Endodermal cell (in vitro differentiated cells): ENCODE results near the gene DSCAML1. TPM values are rescaled to one million over a fixed set of nuclear protein-coding genes. Genes with fewer than 3 reads are reported as not detected.

ENCODE experiments used
- DNase-seq: peaks from one replicate; pipeline ENCODE4 v3.0.0-alpha.2; 2017
- H3K27ac ChIP-seq: 2 replicates; pipeline ENCODE4 v1.5.1; 2013; ENCODE audit warnings: mild to moderate bottlenecking, low read depth, low read length, moderate library complexity
- H3K27me3 ChIP-seq: 2 replicates; pipeline ENCODE4 v1.6.1; 2013; ENCODE audit warnings: mild to moderate bottlenecking, low read length, moderate library complexity; ENCODE audit not compliant: insufficient read depth, control insufficient read depth, poor library complexity, severe bottlenecking
- H3K36me3 ChIP-seq: 2 replicates; pipeline ENCODE4 v1.7.0; 2013; ENCODE audit warnings: mild to moderate bottlenecking, low read length, moderate library complexity; ENCODE audit not compliant: control insufficient read depth, insufficient read depth
- H3K4me1 ChIP-seq: one replicate; pipeline ENCODE4 v1.7.0; 2013; ENCODE audit warnings: low read length; ENCODE audit not compliant: control insufficient read depth, insufficient read depth
- H3K4me3 ChIP-seq: 2 replicates; pipeline ENCODE4 v1.5.1; 2013; ENCODE audit warnings: mild to moderate bottlenecking, low read length, moderate library complexity
- H3K9ac ChIP-seq: 2 replicates; pipeline ENCODE4 v1.6.1; 2013; ENCODE audit warnings: mild to moderate bottlenecking, low read length, moderate library complexity; ENCODE audit not compliant: poor library complexity, severe bottlenecking; ENCODE audit errors: extremely low read depth
- H3K9me3 ChIP-seq: 2 replicates; pipeline ENCODE4 v1.6.1; 2013; ENCODE audit warnings: mild to moderate bottlenecking, low read length, moderate library complexity; ENCODE audit not compliant: control insufficient read depth
- H3K27ac Mint-ChIP-seq: 2 replicates; pipeline ENCODE4 v1.8.0; 2020; ENCODE audit warnings: mixed read lengths
- H3K27me3 Mint-ChIP-seq: 2 replicates; pipeline ENCODE4 v1.8.0; 2021; ENCODE audit warnings: mild to moderate bottlenecking, mixed read lengths; ENCODE audit not compliant: insufficient read depth
- H3K36me3 Mint-ChIP-seq: 2 replicates; pipeline ENCODE4 v1.8.0; 2020; ENCODE audit warnings: low read depth, mixed read lengths
- H3K4me1 Mint-ChIP-seq: 2 replicates; pipeline ENCODE4 v1.8.0; 2020; ENCODE audit warnings: mixed read lengths
- H3K4me3 Mint-ChIP-seq: 2 replicates; pipeline ENCODE4 v1.8.0; 2020; ENCODE audit warnings: mild to moderate bottlenecking, moderate library complexity, mixed read lengths
- H3K9me3 Mint-ChIP-seq: 2 replicates; pipeline ENCODE4 v1.8.0; 2020; ENCODE audit warnings: mild to moderate bottlenecking, mixed read lengths
- CTCF ChIP-seq: fragments of 200-600 bp; sonication (generic); conservative IDR thresholded peaks from 2 replicates; pipeline ENCODE4 v1.5.0; 2021; ENCODE audit warnings: antibody characterized with exemption, mild to moderate bottlenecking
- WGBS, 2 experiments: methylation state at CpG; one replicate each; pipeline versions ENCODE4 v1.1.5 to v1.1.7; 2013; ENCODE audit warnings: missing lambda C conversion rate in 2 of 2, mixed read lengths in 1 of 2; ENCODE audit not compliant: insufficient coverage in 1 of 2, insufficient read length in 1 of 2; 5-methylcytosine and 5-hydroxymethylcytosine counted together
- total RNA-seq, 2 donors: library from RNA; stranded (reverse); fragmentation: NEBNext Ultra II Directional in 1 of 2; extraction: Animal tissue kit (Norgen Biotek cat#: 25700) in 1 of 2; gene quantifications; 2 replicates in 1 of 2; 3 replicates in 1 of 2; pipeline ENCODE4 v1.2.1, GENCODE V29; 2021

Gene DSCAML1
- total RNA-seq, 2 donors from 2014 or later: 5.6 to 10.9 TPM

GRCh38 chr11:117473481-117474091, 323.4 kb downstream of the DSCAML1 start:
- Histone ChIP-seq H3K27ac (no peak overlapping the region), H3K27me3 (peaks cover 6% of the 10 kb centered on the region), H3K36me3 (no peaks in the 10 kb centered on the region), H3K9me3 (no peaks in the 10 kb centered on the region), H3K9ac (no peak overlapping the region), H3K4me3 (no peak overlapping the region), H3K4me1 (no peaks in the 10 kb centered on the region)
- Mint-ChIP-seq H3K4me1 (no peaks in the 10 kb centered on the region), H3K9me3 (no peaks in the 10 kb centered on the region), H3K4me3 (no peak overlapping the region), H3K27ac (no peak overlapping the region), H3K36me3 (no peaks in the 10 kb centered on the region), H3K27me3 (no peaks in the 10 kb centered on the region)
- DNase-seq: peak; percentile 69
- WGBS, 2 experiments: 80 to 90% methylated on average over 5 to 8 of the region's 8 CpGs
- TF ChIP-seq CTCF: no peak

DNA sequence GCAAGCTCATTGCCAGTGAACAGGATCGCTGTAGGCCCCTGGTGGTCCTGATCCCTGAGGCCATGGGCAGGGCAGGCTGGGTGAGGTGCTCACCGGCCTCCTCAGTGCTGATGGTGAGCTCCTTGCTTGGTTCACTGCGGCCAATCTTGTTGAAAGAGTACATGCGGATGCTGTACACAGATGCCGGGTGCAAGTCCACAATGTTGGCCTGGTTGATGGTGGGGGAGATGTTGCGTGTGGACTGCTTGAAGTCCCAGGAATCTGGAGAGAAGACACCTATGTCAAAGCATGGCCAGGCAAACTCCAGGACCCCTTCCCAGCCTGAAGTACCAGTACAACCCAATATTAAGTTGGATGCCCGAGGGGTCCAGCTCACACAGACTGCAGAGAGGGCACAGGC, 325.2 kb downstream of the DSCAML1 start:
- Histone ChIP-seq H3K4me3 (no peak overlapping the region), H3K27ac (no peak overlapping the region), H3K9me3 (no peaks in the 10 kb centered on the region), H3K36me3 (no peaks in the 10 kb centered on the region), H3K27me3 (no peaks in the 10 kb centered on the region), H3K4me1 (no peaks in the 10 kb centered on the region), H3K9ac (no peak overlapping the region)
- WGBS, 2 experiments: 92 to 98% methylated on average over 7 of the region's 7 CpGs
- TF ChIP-seq CTCF: no peak
- DNase-seq: no peak
- H3K9me3 Mint-ChIP-seq: no peaks in the 10 kb centered on the region
- H3K27ac Mint-ChIP-seq: no peak overlapping the region
- no peaks in the 10 kb centered on the region for H3K36me3 Mint-ChIP-seq
- H3K4me1 Mint-ChIP-seq: no peaks in the 10 kb centered on the region
- H3K27me3 Mint-ChIP-seq: no peaks in the 10 kb centered on the region
- no peak overlapping the region for H3K4me3 Mint-ChIP-seq

DNA sequence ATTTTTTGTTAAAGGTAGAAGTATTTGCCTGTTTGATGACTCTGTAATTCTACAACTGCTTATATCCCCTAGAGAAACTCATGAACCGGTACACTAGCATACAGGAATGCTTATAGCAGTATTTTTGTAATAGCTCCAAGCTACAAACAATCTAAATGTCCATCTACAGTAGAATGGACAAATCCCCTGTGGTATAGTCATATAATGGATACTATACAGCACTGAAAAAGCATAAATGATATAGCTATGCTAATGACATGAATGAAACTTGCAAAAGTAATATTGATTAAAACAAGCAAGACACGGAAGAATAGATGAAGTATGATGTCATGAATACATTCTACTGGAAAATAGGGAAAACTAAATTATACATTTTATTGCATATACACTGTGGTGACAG, 326.4 kb downstream of the DSCAML1 start:
- Mint-ChIP-seq H3K4me3 (no peak overlapping the region), H3K36me3 (no peaks in the 10 kb centered on the region), H3K27me3 (no peaks in the 10 kb centered on the region), H3K9me3 (no peaks in the 10 kb centered on the region), H3K4me1 (no peaks in the 10 kb centered on the region), H3K27ac (no peak overlapping the region)
- no peaks in the 10 kb centered on the region for H3K4me1 ChIP-seq
- no peak overlapping the region for H3K27ac ChIP-seq
- H3K27me3 ChIP-seq: no peaks in the 10 kb centered on the region
- TF ChIP-seq CTCF: no peak
- no peak overlapping the region for H3K4me3 ChIP-seq
- no peak overlapping the region for H3K9ac ChIP-seq
- no peaks in the 10 kb centered on the region for H3K9me3 ChIP-seq
- DNase-seq: no peak
- WGBS, 2 experiments: 95% methylated on average over 2 of the region's 2 CpGs; no CpG with 5 or more reads in 1 of the 2 experiments
- H3K36me3 ChIP-seq: no peaks in the 10 kb centered on the region
